BLaER1 (cell line): ENCODE results near the gene CDC42BPB.
A peak's percentile ranks its signal among the peaks of the same experiment; 100 is the strongest.

ENCODE experiments used
- H3K27ac ChIP-seq: shearing (Covaris generic); formaldehyde crosslinking; 2 replicates; pipeline ENCODE4 v1.8.1; 2022
- H3K27me3 ChIP-seq: shearing (Covaris generic); formaldehyde crosslinking; 2 replicates; pipeline ENCODE4 v1.8.1; 2022
- H3K36me3 ChIP-seq: shearing (Covaris generic); formaldehyde crosslinking; 2 replicates; pipeline ENCODE4 v1.8.1; 2022
- H3K4me1 ChIP-seq: shearing (Covaris generic); formaldehyde crosslinking; 2 replicates; pipeline ENCODE4 v1.8.1; 2022
- H3K4me2 ChIP-seq: shearing (Covaris generic); formaldehyde crosslinking; 2 replicates; pipeline ENCODE4 v1.8.1; 2022
- H3K4me3 ChIP-seq: shearing (Covaris generic); formaldehyde crosslinking; 2 replicates; pipeline ENCODE4 v1.8.1; 2022
- H3K9ac ChIP-seq: shearing (Covaris generic); formaldehyde crosslinking; 2 replicates; pipeline ENCODE4 v1.8.1; 2022
- H3K9me3 ChIP-seq: shearing (Covaris generic); formaldehyde crosslinking; 2 replicates; pipeline ENCODE4 v1.8.1; 2022
- H4K20me1 ChIP-seq: shearing (Covaris generic); formaldehyde crosslinking; 2 replicates; pipeline ENCODE4 v1.8.1; 2022
- Cebpa-rat ChIP-seq: shearing (Covaris generic); IDR thresholded peaks from 2 replicates; pipeline ENCODE4 v1.8.1; 2022

CDC42BPB gene

GRCh38 chr14:103020271-103021170 lies 36.8 kb downstream of the CDC42BPB start:
- Histone ChIP-seq H4K20me1 (no peaks in the 10 kb centered on the region), H3K27me3 (no peaks in the 10 kb centered on the region; the same call in 1 of the 2 replicates), H3K9me3 (peaks cover 6% of the 10 kb centered on the region; the same call in 1 of the 2 replicates), H3K36me3 (no peaks in the 10 kb centered on the region), H3K27ac (no peak overlapping the region), H3K4me3 (no peak overlapping the region), H3K4me2 (no peak overlapping the region; the same call in 1 of the 2 replicates), H3K4me1 (peaks cover 59% of the 10 kb centered on the region), H3K9ac (no peak overlapping the region)
- no peak for TF ChIP-seq Cebpa-rat

GRCh38 chr14:103019826-103020225 lies 37.5 kb downstream of the CDC42BPB start:
- Histone ChIP-seq H3K9me3 (no peaks in the 10 kb centered on the region), H3K4me3 (no peak overlapping the region), H3K27me3 (no peaks in the 10 kb centered on the region; the same call in 1 of the 2 replicates), H4K20me1 (no peaks in the 10 kb centered on the region), H3K9ac (no peak overlapping the region), H3K27ac (no peak overlapping the region), H3K4me1 (peaks cover 66% of the 10 kb centered on the region), H3K36me3 (no peaks in the 10 kb centered on the region), H3K4me2 (no peak overlapping the region)
- no peak for TF ChIP-seq Cebpa-rat

- Histone ChIP-seq H3K27me3 (no peaks in the 10 kb centered on the region; the same call in 1 of the 2 replicates), H3K4me1 (peaks cover 70% of the 10 kb centered on the region), H3K9ac (no peak overlapping the region), H3K36me3 (no peaks in the 10 kb centered on the region), H3K27ac (no peak overlapping the region), H3K4me3 (no peak overlapping the region), H4K20me1 (no peaks in the 10 kb centered on the region), H3K4me2 (no peak overlapping the region), H3K9me3 (no peaks in the 10 kb centered on the region)
- TF ChIP-seq Cebpa-rat = no peak
Measured at GRCh38 chr14:103019236-103019635, 38.1 kb downstream of the CDC42BPB start.

- H3K27ac ChIP-seq = no peak overlapping the region
- no peak overlapping the region for H3K9ac ChIP-seq
- H3K9me3 ChIP-seq = no peaks in the 10 kb centered on the region
- H3K4me1 ChIP-seq = peaks cover 45% of the 10 kb centered on the region
- no peak overlapping the region for H3K4me3 ChIP-seq
- no peaks in the 10 kb centered on the region for H3K36me3 ChIP-seq
- no peak overlapping the region for H3K4me2 ChIP-seq
- no peaks in the 10 kb centered on the region; the same call in 1 of the 2 replicates for H3K27me3 ChIP-seq
- TF ChIP-seq Cebpa-rat = no peak
- H4K20me1 ChIP-seq = no peaks in the 10 kb centered on the region
Measured at GRCh38 chr14:103016594-103016993, 40.8 kb downstream of the CDC42BPB start.

- Histone ChIP-seq H3K27ac (no peak overlapping the region), H3K9me3 (no peaks in the 10 kb centered on the region), H3K4me2 (no peak overlapping the region), H3K4me3 (no peak overlapping the region), H3K36me3 (no peaks in the 10 kb centered on the region), H3K9ac (no peak overlapping the region), H3K4me1 (peaks cover 40% of the 10 kb centered on the region), H3K27me3 (no peaks in the 10 kb centered on the region; the same call in 1 of the 2 replicates), H4K20me1 (no peaks in the 10 kb centered on the region)
- no peak for TF ChIP-seq Cebpa-rat
Measured at GRCh38 chr14:103016071-103016470, 41.3 kb downstream of the CDC42BPB start.

- no peaks in the 10 kb centered on the region; the same call in 1 of the 2 replicates for H3K27me3 ChIP-seq
- H4K20me1 ChIP-seq = no peaks in the 10 kb centered on the region
- no peaks in the 10 kb centered on the region for H3K36me3 ChIP-seq
- H3K4me1 ChIP-seq = peaks cover 34% of the 10 kb centered on the region
- no peaks in the 10 kb centered on the region for H3K9me3 ChIP-seq
- H3K4me2 ChIP-seq = peak overlapping the region; percentile 61
- H3K27ac ChIP-seq = no peak overlapping the region
- H3K4me3 ChIP-seq = no peak overlapping the region
- TF ChIP-seq Cebpa-rat = no peak
- H3K9ac ChIP-seq = no peak overlapping the region
Measured at GRCh38 chr14:103015426-103015825, 41.9 kb downstream of the CDC42BPB start.

GRCh38 chr14:103014466-103015228 lies 42.7 kb downstream of the CDC42BPB start:
- H3K4me3 ChIP-seq = no peak overlapping the region
- H4K20me1 ChIP-seq = no peaks in the 10 kb centered on the region
- H3K9me3 ChIP-seq = no peaks in the 10 kb centered on the region
- peak overlapping the region; percentile 59 for H3K27ac ChIP-seq
- H3K4me1 ChIP-seq = peaks cover 30% of the 10 kb centered on the region
- H3K27me3 ChIP-seq = no peaks in the 10 kb centered on the region; the same call in 1 of the 2 replicates
- no peak for TF ChIP-seq Cebpa-rat
- peak overlapping the region; percentile 61 for H3K4me2 ChIP-seq
- no peaks in the 10 kb centered on the region for H3K36me3 ChIP-seq
- peak overlapping the region; percentile 9; the same call in 1 of the 2 replicates for H3K9ac ChIP-seq

GRCh38 chr14:103013028-103013427 lies 44.3 kb downstream of the CDC42BPB start:
- H3K27me3 ChIP-seq = no peaks in the 10 kb centered on the region
- H3K4me2 ChIP-seq = no peak overlapping the region
- H3K9me3 ChIP-seq = no peaks in the 10 kb centered on the region
- no peak overlapping the region for H3K27ac ChIP-seq
- H4K20me1 ChIP-seq = no peaks in the 10 kb centered on the region
- TF ChIP-seq Cebpa-rat = no peak
- no peak overlapping the region for H3K9ac ChIP-seq
- no peak overlapping the region for H3K4me3 ChIP-seq
- no peaks in the 10 kb centered on the region for H3K36me3 ChIP-seq
- peaks cover 22% of the 10 kb centered on the region for H3K4me1 ChIP-seq

- Histone ChIP-seq H4K20me1 (no peaks in the 10 kb centered on the region), H3K9ac (no peak overlapping the region), H3K36me3 (no peaks in the 10 kb centered on the region; the same call in 1 of the 2 replicates), H3K4me3 (no peak overlapping the region), H3K27me3 (no peaks in the 10 kb centered on the region), H3K4me2 (no peak overlapping the region), H3K4me1 (peaks cover 5% of the 10 kb centered on the region), H3K27ac (no peak overlapping the region), H3K9me3 (no peaks in the 10 kb centered on the region)
- no peak for TF ChIP-seq Cebpa-rat
Measured at GRCh38 chr14:103009559-103009958, 47.8 kb downstream of the CDC42BPB start.
